ENCODE results near the gene PCDHB2.

Gene PCDHB2

GRCh38 chr5:141135030-141135717 lies 40.8 kb downstream of the PCDHB2 start, which contains the start of gene PCDHB5:
Gene PCDHB5, plus strand, starts transcription at chr5:141135206. Its CDS starts 229 bp downstream, at chr5:141135435.
- TF ChIP-seq GATA2 (IDR thresholded peaks at IDR 0.05; ENCODE audit: low read depth, low read length) (no peak), GATA3 (IDR thresholded peaks at IDR 0.05; ENCODE audit: low read depth, low read length) (no peak)

GRCh38 chr5:141135718-141136266 lies 41.4 kb downstream of the PCDHB2 start:
- TF ChIP-seq GATA2 (IDR thresholded peaks at IDR 0.05; ENCODE audit: low read depth, low read length) = no peak
- TF ChIP-seq GATA3 (IDR thresholded peaks at IDR 0.05; ENCODE audit: low read depth, low read length) = no peak

Data from SH-SY5Y (cell line).